NB4 (cell line): ENCODE data around the gene GPR139.

Source experiments
- CTCF ChIP-seq: IDR thresholded peaks from one replicate; pipeline ENCODE4 v1.5.1; 2012; ENCODE audit warnings: low read depth, low read length
- MAX ChIP-seq: IDR thresholded peaks from 2 replicates; pipeline ENCODE4 v1.6.1; 2011; ENCODE audit warnings: low read depth, low read length
- MYC ChIP-seq: IDR thresholded peaks from 2 replicates; pipeline ENCODE4 v1.6.1; 2011; ENCODE audit warnings: low read depth, low read length
- POLR2A ChIP-seq: IDR thresholded peaks from 2 replicates; pipeline ENCODE4 v1.6.1; 2011; ENCODE audit warnings: mild to moderate bottlenecking; ENCODE audit not compliant: insufficient read length; ENCODE audit errors: extremely low read depth

- TF ChIP-seq CTCF (no peak), POLR2A (no peak), MYC (no peak), MAX (no peak)
These were observed 76.0 kb downstream of the GPR139 start for GRCh38 chr16:19997734-19998133.
